Measurements from ENCODE around the gene FBXL15.

- no peak for TF ChIP-seq CTCF (IDR thresholded peaks at IDR 0.05; ENCODE audit: extremely low read depth in 1 of 2, insufficient read depth in 1 of 2, low read depth in 1 of 2, low read length in 2 of 2)
- no peak for TF ChIP-seq EZH2 (IDR thresholded peaks at IDR 0.05; ENCODE audit: borderline replicate concordance, low read depth, low read length, severe bottlenecking)
Measured at GRCh38 chr10:102462512-102463054, 41.9 kb downstream of the FBXL15 start.
